Ramos (cell line): ENCODE data around the gene RNF121.

Source experiments
- in situ Hi-C: fragments of 300-500 bp; cut with MboI; formaldehyde crosslinking; loops from one replicate; pipeline ENCODE4 v1.14.3; 2022; ENCODE audit warnings: low sequenced_read_pairs; ENCODE audit not compliant: unreplicated experiment

Gene RNF121

DNA sequence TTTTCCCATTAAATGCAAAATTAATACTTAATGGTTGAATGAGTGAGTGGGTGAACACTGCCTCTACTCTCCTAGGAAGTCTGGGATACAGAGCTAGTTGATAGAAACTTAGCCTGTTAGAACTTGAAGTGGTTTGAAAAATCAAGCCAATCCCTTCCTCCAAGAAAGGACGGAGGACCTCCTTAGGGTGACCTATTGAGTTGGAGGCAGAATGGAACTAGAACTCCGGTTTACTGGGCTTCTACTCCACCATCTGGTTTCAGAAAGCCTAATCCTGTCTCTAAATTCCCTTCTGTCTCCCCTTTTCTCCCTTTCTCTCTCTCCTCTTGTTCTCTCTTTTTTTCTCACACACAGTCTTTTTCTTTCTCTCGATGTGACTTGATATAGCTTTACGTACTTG is 50.2 kb downstream of the RNF121 start:
- in situ Hi-C loops: loop anchor here (25.0 kb wide), 1 partner anchor 433 kb away; no protein-coding TSS in a partner anchor

DNA sequence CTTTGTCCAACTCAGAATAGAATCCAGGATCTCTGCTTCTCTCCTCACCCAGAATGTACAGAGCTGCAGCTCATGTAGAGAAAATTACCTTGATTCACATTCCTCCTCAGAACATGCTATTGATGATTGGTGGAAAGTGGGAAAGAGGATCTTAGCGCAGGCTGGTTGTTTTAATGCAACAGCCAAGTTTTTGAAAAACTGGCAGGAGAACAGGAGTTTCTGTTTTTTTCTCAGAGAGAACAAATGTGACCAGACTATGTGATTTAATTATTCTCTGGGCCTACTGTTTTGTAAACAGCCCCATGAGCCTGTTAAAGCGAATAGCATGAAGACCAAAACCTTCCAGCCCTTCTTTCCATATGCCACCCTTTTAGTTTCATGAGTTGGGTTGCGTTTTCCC is 50.8 kb downstream of the RNF121 start:
- in situ Hi-C loops: loop anchor here (25.0 kb wide), 1 partner anchor 433 kb away; no protein-coding TSS in a partner anchor

DNA sequence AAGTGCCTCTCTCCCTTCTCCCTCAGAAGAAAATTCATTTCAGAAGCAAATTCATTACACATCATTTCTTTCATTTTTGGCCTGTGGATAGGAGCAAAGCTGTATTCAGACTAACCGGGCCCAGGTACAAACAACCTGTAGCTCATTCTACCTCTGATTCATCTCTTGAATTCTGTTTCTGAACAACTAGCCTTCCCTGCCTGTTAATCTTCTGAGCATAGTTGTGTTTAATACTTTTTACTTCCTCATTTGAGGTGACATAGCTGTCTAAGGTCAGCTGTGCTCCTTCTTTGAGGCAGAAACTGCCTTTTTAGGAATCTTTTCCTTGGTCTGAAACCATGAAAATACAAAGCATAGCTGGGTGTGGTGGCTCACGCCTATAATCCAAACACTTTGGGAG is 57.3 kb downstream of the RNF121 start:
- in situ Hi-C loops: loop anchor here (25.0 kb wide), 1 partner anchor 426 kb away; no protein-coding TSS in a partner anchor

DNA sequence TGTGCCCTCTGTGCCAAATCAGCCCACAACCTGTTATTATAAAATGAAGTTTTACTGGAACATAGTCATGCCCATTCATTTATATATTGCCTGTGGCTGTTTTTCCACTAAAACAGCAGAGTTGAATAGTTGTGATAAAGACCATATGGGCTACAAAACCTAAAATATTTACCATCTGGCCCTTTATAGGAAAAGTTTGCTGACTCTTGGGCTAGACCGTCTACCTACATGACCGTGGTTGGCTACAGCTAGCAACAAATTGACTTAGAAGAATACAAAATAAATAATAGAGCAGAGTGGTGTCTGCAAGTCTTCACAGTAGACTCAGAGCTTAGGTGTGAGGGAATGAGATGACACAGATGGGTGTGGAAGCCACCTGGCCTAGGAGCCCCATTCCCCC is 58.7 kb downstream of the RNF121 start:
- in situ Hi-C loops: loop anchor here (25.0 kb wide), 1 partner anchor 425 kb away; no protein-coding TSS in a partner anchor

DNA sequence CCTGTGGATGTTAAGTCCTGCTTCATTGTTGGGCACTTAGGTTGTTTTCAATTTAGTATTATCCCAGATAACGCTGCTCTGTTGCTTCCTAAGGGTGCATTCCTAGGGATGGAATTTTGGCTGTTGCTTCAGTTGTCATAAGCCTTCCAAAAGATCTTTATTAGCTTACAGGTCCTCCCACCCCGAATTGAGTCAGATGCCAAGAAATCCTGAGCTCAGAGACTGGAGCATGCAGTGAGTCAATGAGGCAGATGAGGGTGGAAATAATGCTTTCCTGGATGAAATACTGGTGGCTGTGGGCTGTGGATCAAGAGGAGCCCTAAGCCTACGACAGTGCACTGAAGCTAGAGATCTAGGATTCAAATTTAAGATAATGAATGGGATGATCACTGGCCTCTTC is 59.2 kb downstream of the RNF121 start:
- in situ Hi-C loops: loop anchor here (25.0 kb wide), 1 partner anchor 424 kb away; no protein-coding TSS in a partner anchor

DNA sequence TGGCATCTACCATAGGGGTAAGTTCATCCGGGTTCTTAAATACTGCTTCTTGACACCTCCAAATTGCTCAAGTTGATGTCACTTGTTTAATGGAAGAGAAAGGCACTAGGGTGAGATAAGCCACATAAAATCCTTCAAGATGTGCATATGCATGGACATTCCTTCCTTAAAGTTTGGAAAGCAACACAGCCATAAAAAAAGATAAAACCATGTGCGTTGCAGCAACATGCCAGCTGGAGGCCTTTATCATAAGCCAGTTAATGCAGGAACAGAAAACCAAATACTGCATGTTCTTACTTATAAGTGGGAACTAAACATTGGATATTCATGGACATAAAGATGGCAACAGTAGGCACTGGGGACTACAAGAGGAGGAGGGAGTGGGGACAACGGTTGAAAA is 61.9 kb downstream of the RNF121 start:
- in situ Hi-C loops: loop anchor here (25.0 kb wide), 1 partner anchor 422 kb away; no protein-coding TSS in a partner anchor

GRCh38 chr11:71991494-71991893 is 62.6 kb downstream of the RNF121 start:
- in situ Hi-C loops: loop anchor here (25.0 kb wide), 1 partner anchor 421 kb away; no protein-coding TSS in a partner anchor

DNA sequence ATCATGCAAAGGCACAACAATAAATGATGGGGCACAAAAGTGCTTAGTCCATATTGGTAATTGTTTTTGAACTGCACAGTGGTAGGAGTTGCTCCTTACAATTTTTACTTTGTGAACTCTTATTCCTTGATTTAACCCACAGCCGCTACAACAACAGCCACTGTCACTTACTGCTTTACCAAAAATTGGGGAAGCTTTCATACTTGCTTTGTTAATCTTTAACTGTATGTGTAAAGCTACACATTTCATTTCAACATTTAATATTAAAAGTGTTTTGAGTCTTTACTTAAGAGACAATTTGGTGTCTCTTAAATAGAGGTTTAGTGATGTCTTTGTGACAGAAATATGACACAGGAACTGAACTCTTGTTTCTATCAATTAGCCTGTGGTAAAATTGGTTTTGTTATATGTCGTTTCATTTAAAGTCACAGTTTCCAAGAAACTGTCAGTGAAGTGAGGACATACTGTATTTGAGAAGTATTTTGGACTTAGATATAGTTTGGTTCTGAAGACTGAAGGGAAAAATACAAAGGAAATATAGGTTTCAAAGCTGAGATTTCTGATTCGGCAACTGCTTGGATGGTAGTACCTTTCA is 63.4 kb downstream of the RNF121 start:
- in situ Hi-C loops: loop anchor here (25.0 kb wide), 1 partner anchor 420 kb away; no protein-coding TSS in a partner anchor

DNA sequence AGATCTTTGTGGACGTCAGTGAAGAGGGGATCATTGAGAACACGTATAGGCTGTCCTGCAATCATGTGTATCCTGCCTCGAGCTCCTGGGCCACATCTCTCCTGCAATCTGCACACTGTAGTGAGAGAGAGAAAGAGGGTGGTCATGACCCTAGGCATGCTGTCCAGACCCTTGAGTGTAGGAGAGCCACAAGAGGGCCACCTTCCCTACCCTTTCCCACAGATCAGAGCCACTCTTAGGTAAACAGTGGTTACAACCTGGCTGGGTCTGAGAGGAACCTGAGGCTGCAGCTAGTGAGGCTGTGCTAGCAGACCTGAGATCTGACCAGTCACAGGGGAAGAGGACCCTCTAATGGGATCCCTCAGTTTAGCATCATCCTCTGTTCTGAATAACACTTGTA is 65.9 kb downstream of the RNF121 start:
- in situ Hi-C loops: loop anchor here (25.0 kb wide), 1 partner anchor 418 kb away; no protein-coding TSS in a partner anchor

GRCh38 chr11:71995726-71996291 is 67.0 kb downstream of the RNF121 start:
- in situ Hi-C loops: loop anchor here (25.0 kb wide), 1 partner anchor 416 kb away; no protein-coding TSS in a partner anchor

GRCh38 chr11:71996517-71996916 is 67.7 kb downstream of the RNF121 start:
- in situ Hi-C loops: loop anchor here (25.0 kb wide), 1 partner anchor 416 kb away; no protein-coding TSS in a partner anchor

DNA sequence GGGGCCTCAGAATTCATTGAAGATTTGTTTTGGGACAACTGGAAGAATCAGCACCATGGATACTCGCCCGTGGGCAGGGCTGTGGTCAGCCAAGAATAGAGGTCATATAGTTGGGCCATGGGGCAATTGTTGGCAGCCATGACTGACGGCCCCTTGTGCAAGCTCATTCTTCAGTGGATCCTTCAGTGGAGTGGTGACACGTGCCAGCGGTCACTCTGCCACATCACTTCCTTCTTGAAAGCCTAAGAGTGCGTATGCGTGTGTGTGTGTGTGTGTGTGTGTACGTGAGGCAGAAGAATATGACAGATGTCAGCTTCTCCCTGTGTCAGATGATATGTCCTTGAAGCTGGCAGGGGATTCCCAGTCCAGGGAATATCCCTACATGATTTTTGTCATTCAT is 68.1 kb downstream of the RNF121 start:
- in situ Hi-C loops: loop anchor here (25.0 kb wide), 1 partner anchor 415 kb away; no protein-coding TSS in a partner anchor

DNA sequence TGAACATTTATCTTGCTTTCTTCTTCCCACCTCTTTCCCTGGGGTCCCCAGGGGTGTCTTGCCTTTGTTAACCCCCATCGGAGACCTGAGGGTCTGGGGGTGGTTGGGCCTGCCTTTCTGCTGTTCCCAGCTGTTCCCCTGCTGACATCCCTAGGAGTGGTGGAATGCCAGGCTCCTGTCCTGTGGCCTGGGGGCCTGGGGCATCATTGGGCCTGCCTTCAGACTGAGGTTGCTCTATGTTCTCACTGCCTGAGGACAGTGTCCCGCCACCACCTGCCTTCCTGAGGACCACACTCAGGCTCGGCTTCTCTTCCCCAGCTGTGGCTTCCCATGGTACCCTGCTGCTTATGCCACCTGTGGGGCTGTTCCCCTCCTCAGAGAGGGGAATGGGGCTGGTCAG is 68.7 kb downstream of the RNF121 start:
- in situ Hi-C loops: loop anchor here (25.0 kb wide), 1 partner anchor 415 kb away; no protein-coding TSS in a partner anchor

DNA sequence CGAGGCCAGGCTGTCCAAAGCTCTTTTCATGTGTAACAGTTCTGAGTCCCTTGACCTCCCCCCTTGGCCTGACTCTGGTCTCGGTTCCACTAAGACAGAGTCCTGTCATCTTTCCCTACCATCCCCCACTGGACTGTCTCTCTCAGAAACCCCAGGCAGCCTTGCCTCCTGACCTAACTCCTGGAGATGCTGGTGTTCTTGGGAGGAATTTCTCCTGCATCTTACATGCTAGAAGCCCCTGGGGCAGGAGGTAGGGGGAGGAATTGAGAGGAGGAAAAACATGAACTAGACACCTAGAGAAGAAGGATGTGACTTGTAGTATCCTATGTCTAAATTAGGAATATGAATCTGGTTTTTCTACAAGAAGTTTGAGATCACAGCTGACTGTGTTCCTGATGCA is 69.2 kb downstream of the RNF121 start:
- in situ Hi-C loops: loop anchor here (25.0 kb wide), 1 partner anchor 414 kb away; no protein-coding TSS in a partner anchor

DNA sequence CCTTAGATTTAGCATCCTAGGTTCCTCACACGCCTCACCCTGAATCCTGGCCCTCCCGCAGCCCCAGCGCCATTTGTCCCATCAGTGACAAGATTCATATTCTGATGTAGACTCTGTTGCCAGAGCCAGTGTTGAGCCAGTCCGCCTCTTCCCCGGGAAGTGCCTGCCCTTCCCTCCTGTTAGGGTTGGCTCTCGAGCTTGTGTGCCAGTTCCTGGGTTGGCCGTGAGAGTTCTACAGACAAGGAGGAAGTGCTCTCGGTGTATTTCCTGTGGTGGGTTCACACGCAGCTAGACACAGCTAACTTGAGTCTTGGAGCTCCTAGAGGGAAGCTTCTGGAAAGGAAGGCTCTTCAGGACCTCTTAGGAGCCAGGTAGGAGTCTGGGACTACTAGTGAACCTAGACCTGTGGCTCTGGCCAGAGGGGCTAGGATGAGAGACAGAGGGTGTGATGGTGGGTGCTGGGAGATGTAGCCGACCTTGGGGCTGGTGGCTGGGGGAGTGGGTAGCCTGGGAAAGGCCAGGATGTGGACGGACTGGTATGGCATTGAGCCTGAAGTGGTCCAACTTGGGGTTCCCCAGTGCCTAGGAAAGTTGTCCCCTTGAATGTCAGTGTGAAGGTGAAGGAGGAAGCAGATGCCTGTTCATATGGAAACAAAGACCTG is 69.9 kb downstream of the RNF121 start, which contains the start of gene IL18BP:
Gene IL18BP, plus strand, starts transcription at position 261 of the 662 bp plus-strand sequence. CDS start 1,076 bp downstream, outside the sequence.
- in situ Hi-C loops: loop anchor here (25.0 kb wide), 1 partner anchor 414 kb away; no protein-coding TSS in a partner anchor

DNA sequence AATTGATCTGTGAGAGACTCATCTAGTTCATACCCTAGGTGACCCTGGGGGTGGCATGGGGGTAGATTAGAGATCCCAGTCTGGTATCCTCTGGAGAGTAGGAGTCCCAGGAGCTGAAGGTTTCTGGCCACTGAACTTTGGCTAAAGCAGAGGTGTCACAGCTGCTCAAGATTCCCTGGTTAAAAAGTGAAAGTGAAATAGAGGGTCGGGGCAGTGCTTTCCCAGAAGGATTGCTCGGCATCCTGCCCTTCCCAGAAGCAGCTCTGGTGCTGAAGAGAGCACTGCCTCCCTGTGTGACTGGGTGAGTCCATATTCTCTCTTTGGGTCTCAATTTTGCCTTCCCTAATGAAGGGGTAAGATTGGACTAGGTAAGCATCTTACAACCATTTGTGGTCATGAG is 70.5 kb downstream of the RNF121 start:
- in situ Hi-C loops: loop anchor here (25.0 kb wide), 1 partner anchor 413 kb away; no protein-coding TSS in a partner anchor

GRCh38 chr11:71999798-72000197 is 71.0 kb downstream of the RNF121 start:
- in situ Hi-C loops: loop anchor here (25.0 kb wide), 1 partner anchor 413 kb away; no protein-coding TSS in a partner anchor

DNA sequence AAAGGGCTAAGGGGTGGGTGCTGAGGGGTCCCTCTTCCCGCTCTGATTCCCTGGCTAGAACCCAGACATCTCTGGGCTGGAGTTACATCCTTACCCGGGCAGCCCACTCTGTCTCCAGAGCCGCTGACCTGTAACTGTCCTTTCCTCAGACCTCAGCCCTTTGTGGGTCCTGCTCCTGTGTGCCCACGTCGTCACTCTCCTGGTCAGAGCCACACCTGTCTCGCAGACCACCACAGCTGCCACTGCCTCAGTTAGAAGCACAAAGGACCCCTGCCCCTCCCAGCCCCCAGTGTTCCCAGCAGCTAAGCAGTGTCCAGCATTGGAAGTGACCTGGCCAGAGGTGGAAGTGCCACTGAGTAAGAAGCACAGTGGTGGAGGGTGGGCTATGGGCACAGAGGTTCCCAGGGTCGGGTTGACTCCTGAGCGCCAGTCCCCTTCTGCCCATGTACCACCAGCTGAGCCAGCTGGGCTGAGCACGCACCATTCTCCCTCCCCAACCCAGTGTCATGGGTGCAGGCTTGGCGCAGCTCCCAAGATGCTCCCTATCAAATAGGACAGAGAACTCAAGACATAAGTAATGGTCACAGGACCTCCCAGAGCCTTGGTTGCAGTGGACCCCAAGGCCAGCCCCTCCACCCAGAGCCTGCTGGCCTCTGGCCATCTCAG is 71.5 kb downstream of the RNF121 start:
- in situ Hi-C loops: no loop called here

GRCh38 chr11:72001285-72001684 is 72.4 kb downstream of the RNF121 start:
- in situ Hi-C loops: no loop called here
